GM19324 (cell line): ENCODE results near the gene DNAI1.
"Not testable (repeated sequence)": the region's sequence is repeated elsewhere in the genome, so short reads cannot be mapped to it uniquely, and the experiment has no call there.

Experiments
- ATAC-seq: cut with Tn5 transposase; IDR thresholded peaks from one replicate; pipeline ENCODE4 v1.9.1; 2021; ENCODE audit warnings: mild to moderate bottlenecking, moderate library complexity; ENCODE audit not compliant: unreplicated experiment, low FRiP score

DNAI1 gene

DNA sequence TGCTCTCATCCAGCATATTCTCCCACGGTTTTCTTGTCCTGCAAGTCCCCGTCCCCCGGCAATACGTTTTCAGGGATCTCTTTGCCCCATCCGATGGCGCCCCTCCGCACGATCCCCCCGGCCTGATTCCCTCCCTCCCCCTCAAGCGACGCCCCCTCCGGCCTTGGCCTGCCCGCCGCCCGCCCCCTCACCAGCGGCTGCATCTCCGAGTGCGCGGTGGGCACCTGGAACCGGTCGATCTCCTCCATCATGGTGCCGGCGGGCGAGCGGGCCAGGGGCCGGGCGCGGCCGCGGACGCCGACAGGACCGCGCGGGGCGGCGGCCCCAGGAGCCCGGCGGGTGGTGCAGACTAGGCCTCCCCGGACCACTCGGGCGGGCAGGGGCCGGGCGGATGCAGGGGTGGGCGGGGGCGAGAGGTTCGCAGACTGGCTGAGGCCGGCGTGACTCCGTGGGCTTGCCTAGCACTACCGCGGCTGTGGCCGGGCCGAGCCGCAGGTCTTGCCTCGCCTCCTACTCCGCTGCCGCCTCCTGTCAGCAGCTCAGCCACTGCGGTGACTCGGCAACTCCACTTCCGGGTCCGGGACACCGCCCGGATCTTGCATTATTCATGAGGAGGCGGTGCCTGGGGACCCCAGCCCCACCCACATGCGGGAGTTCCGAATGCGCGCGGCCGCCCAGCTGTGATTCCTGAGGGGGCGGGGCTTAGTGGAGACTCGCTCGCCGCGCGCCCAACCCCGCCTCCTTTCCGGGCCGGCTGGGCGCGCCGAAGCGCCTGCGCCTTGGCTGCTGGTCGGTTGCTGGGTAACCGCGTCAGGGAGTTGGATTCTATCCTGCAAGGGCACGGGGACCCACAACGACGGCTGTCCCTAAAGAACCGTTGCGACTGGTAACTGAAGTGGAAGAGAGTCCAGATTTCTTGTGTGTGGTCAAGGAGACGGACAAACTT is at the start of gene DNAI1, which contains the start of gene FAM219A:
DNAI1 (plus strand) TSS at position 793 of the 946 bp plus-strand sequence. CDS start 201 bp downstream, outside the sequence.
FAM219A (minus strand) TSS at position 558 of the 946 bp plus-strand sequence; CDS start at position 251, 307 bp downstream.
- ATAC-seq = peak; percentile 98

DNA sequence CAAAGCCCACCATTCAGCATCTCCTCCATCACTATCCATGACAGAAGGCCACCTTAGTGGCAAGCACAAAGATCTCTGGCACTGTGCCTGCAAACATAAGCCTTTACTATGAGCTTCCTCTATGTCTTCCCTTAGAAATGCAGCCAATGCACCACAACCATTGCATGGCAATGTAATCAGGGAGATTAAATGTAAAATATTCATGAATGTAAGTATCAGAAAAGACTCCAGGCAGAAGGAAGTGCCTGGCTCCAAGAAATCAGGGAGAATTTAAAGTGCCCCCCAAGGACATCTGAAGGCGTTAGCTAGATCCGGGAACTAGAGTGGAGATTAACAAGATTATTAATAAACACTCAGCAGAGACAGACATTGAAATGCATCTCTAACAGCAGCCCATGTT is 49.5 kb upstream of the DNAI1 start:
- no peak for ATAC-seq

DNA sequence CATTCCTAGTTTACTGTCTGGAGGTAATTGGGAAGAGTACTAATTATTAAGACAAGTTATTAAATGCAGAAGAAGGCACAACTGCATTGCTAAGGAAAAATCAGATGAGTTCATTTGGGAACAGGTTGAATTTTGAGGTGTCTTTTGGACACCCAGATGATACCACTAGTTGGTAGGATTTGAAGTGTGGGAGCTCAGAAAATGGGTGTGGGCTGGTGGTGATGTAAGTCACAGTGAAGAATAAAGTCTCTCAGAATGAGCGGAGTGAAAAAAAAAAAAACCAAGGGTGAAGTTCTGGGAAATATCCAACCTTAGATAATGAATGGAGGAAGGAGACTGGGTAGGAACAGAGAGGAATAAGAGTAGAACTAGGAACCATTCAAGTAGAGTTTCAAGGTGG is 46.3 kb upstream of the DNAI1 start:
- ATAC-seq = no peak

- ATAC-seq = no peak
These were observed 45.3 kb upstream of the DNAI1 start for GRCh38 chr9:34413231-34413852.

DNA sequence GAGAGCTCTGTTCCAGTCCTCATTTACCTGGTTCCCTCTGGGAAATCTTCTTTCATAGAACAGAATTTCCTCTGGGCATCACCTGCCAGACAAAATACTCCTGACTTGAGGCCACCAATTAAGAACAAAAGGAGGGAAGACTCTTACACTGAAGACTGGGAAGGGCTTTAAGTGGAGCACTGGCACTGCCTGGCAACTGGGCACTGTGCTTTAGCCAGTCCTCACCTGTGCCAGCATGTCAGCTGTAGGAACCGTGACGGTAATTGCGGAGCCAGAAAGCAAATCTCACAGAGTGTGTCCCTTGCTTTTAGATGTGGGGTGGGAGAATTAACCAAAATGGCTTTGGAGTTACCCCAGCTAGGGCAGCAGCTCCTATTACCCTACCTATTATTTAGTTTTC is 40.9 kb upstream of the DNAI1 start:
- ATAC-seq = no peak

GRCh38 chr9:34419716-34420504 is 38.7 kb upstream of the DNAI1 start:
- no peak for ATAC-seq

DNA sequence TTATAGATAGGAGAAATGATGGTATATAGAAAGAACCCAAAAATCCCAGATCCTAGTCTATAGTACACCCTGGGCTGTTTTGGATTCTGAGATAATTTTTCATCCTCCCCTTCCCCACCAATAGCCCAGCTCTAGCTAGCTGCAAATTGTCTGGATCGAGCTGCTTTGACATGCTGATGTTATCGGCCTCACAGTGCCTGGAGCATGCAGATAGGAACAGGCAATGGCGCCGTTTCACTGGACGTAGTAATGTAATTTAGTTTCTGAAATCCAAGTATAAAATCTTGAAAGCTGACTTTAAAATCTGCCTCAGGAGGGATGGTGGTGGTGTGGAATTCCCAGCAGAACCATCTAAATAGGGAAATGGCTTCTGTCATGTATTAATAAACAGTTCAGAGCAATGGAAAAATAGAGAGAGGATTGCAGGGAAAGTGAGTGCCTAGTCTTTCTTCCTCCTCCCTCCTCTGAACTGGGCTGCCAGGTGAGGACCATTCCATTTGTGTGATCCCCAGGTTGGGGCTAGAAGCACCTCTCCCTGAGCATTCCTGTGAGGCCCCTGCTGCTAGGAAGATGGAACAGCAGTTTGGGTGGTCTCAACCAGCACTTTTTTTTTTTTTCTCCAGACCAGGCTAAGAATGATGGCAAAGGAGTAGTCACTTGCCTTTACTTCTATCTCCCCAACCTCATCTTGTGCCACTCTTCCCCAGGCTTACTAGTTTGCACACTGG is 32.1 kb upstream of the DNAI1 start:
- ATAC-seq = no peak

- ATAC-seq = no peak
These were observed 30.2 kb upstream of the DNAI1 start for GRCh38 chr9:34428325-34428958.

DNA sequence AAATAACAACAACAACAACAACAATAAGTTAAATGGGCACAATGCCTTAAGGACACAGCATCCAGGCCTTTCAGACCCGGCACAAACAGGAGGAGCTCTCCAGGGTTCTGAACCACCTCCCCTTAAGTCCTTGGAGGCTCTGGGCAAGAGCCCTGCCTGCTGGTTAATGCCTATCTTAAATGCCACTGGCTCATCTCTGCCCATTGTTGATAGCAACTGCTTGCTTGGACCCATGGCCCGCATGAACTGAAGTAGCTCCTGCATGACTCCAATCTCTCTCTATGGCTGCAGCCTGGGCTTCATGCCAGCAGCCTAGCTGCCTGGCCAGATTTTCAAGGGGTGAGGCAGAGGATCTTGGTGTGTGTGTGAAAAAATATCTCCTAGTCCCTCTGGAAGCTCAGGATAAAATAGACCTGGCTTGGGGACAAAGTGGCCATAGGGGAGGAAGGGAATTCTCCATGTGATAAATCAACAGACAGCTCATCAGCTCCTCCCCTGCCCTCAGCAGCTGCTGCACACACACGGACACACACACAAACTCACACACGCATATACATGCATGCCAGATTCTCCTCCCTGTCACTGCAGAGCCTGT is 27.7 kb upstream of the DNAI1 start:
- no peak for ATAC-seq

DNA sequence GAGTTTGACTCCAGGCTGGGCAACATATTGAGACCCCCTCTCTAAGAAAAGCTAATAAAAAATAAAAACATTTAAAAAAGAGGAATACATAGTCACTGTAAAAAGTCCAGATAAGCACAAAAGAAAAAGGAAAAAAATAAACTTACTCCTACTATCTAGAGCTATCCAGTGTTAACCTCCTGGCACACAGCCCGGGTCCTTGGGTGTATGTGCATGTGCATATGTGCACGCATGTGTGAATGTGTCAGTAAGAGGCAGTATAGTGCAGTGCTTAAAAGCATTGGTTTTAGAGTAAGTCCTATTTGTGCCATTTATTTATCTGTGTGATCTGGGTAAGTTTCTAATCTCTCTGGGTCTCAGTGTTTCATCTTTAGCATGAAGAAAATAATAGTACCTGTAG is 26.9 kb upstream of the DNAI1 start:
- no peak for ATAC-seq

DNA sequence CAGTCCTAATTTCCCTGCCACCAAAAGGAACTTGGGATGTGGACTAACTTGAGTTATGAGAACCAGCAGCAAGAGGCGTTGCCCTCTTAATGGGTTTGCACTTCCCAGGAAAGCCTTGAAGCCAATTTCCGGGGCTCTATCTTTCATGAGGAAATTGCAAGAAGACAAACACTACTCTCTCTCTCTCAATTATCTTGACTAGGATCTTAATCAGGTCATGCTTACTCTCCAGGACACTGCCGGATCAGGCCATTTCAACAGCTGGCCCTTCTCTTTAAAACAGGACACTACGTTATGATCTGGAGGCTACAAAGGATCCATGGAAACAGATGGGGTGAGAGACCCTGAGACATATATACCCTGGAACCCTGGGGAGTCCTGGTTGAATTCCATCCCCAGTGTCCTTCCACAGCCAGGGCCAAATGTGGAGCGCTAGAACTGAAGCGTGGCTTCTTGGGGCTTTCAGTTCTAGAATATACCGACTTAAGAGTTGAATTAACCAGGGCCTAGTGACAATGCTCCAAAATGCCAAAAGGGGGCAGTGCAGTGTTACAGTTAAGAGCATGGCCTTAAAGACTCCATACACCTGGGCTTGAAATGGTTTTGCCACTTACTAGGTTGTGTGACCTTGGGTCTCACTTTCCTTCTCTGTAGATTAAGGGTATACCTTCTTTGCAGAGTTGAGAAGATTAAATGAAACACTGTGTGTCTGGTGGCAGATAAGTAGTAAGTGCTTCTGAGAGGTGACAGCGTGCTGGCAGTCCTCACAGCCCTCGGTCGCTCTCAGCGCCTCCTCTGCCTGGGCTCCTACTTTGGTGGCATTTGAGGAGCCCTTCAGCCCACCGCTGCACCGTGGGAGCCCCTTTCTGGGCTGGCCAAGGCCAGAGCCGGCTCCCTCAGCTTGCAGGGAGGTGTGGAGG is 21.3 kb upstream of the DNAI1 start:
- peak; percentile 68 for ATAC-seq

- not testable (repeated sequence) for ATAC-seq
These were observed 20.7 kb upstream of the DNAI1 start for GRCh38 chr9:34437926-34438307.

DNA sequence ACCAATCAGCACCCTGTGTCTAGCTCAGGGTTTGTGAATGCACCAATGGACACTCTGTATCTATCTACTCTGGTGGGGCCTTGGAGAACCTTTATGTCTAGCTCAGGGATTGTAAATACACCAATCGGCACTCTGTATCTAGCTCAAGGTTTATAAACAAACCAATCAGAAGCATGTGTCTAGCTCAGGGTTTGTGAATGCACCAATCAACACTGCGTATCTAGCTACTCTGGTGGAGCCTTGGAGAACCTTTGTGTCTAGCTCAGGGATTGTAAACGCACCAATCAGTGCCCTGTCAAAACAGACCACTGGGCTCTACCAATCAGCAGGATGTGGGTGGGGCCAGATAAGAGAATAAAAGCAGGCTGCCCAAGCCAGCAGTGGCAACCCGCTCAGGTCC is 20.1 kb upstream of the DNAI1 start:
- not testable (repeated sequence) for ATAC-seq

DNA sequence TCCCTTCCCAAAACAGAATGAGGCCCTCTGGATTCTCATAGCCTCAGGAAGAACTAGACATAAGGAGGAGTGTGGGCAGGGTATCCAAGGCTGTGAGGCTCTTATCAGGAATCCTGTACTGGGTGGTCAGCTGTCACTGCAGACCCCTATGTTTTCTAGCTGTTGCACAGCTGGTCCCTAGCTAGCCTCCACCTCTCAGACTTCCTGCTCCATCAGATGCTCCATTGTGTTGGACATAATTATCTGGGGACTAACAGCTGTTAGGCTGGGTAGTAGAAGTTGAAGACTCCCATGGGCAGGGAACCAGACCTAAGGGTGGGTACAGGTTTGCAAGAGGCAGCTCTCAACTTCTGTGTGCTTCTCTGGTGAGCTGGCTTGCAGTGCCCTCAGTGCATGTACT is 18.6 kb upstream of the DNAI1 start:
- no peak for ATAC-seq

- ATAC-seq = no peak
These were observed 15.8 kb upstream of the DNAI1 start for GRCh38 chr9:34442770-34443169.

DNA sequence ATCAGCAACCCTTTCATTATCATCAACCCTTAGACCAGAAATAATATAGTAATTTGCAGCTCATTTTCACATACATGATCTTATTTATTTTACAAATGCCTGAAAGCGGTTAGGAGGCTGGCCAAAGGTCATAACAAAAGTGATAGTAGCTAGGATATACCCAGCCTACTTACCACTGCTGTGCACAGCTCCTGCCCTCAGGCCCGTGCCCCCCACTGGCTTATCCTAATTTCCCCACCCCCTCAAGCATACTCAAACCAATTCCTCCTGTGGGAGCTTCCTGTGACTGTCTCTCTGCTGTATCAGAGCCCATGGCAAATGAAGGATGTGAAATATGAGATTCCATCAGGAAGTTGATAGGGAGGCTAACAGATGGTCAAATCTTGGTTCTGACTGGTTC is 15.1 kb upstream of the DNAI1 start:
- no peak for ATAC-seq

DNA sequence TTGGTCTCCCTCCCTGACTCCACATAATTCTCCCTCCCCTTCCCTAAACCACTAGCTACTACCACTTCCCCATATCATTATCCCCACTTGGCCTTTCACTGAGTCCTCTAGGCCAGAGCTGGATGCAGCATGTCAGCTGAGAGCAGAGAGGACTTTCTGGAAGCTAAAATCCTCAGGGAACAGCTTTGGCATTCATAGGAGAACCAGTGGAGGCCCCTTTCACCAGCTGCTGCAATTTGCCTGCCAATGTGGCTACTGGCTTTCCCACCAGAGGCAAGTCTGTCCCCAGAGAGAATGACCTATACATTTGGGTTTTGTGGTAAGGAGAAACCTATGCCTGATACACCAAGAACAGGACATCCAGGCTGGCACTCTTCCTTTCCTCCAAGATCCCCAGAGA is 14.6 kb upstream of the DNAI1 start:
- no peak for ATAC-seq

DNA sequence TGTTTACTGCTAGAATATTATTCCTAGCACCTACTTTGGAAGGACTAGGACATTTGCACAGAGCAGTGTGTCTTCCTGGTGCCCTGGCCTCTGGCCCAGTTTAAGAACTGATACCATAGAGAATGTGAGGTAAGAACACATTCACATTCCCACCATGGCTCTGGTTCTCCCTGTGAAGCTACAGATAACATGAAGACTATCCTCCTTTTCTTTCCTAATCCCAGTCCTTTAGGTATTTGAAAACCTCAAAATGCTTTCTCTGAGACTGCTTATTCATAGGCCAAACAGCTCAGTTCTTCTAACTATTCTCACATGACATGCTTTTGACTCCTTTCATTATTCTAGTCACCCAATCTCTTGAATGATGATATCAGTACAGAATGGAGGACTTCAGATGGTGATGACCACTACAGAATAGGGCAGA is 12.1 kb upstream of the DNAI1 start:
- ATAC-seq = no peak
